GM12873 (cell line): Measurements from ENCODE around the gene HSDL2.
A peak's percentile ranks its signal among the peaks of the same experiment; 100 is the strongest.

Source experiments
- TF ChIP-seq, protein P1 (sequence below): IDR thresholded peaks from 2 replicates; pipeline ENCODE4 v1.5.1; 2012; ENCODE audit warnings: low read depth, mild to moderate bottlenecking, moderate library complexity, low read length, control low read depth; ENCODE audit not compliant: insufficient read depth; ENCODE audit errors: missing control alignments

The HSDL2 gene

GRCh38 chr9:112475318-112475717, 95.4 kb downstream of the HSDL2 start:
- TF ChIP-seq, protein P1, sequence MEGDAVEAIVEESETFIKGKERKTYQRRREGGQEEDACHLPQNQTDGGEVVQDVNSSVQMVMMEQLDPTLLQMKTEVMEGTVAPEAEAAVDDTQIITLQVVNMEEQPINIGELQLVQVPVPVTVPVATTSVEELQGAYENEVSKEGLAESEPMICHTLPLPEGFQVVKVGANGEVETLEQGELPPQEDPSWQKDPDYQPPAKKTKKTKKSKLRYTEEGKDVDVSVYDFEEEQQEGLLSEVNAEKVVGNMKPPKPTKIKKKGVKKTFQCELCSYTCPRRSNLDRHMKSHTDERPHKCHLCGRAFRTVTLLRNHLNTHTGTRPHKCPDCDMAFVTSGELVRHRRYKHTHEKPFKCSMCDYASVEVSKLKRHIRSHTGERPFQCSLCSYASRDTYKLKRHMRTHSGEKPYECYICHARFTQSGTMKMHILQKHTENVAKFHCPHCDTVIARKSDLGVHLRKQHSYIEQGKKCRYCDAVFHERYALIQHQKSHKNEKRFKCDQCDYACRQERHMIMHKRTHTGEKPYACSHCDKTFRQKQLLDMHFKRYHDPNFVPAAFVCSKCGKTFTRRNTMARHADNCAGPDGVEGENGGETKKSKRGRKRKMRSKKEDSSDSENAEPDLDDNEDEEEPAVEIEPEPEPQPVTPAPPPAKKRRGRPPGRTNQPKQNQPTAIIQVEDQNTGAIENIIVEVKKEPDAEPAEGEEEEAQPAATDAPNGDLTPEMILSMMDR, result no peak

DNA sequence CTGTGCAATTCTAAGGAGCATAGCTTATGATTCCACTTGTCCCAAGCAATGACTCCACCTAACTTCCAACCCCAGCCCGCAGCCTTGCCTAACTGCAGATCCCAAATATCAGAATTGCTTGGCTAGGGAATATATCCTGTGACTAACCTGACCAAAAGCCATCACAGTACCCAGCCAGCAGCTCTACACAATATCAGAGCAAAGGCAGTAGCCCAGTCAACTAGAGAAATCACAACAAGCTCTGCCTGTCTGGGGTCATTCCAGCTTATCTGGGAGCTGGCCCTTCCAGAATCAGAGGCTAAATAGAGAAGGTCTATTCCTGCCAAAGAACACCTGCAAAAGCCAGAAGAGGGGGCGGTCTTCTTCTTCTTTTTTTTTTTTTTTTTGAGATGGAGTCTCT, 97.4 kb downstream of the HSDL2 start:
- TF ChIP-seq, protein P1, result no peak

GRCh38 chr9:112479221-112479620, 99.3 kb downstream of the HSDL2 start:
- TF ChIP-seq, protein P1, result no peak

GRCh38 chr9:112484607-112485006, 104.7 kb downstream of the HSDL2 start:
- TF ChIP-seq, protein P1, result no peak

- TF ChIP-seq, protein P1, result no peak
These were observed 105.7 kb downstream of the HSDL2 start for GRCh38 chr9:112485574-112485973.

DNA sequence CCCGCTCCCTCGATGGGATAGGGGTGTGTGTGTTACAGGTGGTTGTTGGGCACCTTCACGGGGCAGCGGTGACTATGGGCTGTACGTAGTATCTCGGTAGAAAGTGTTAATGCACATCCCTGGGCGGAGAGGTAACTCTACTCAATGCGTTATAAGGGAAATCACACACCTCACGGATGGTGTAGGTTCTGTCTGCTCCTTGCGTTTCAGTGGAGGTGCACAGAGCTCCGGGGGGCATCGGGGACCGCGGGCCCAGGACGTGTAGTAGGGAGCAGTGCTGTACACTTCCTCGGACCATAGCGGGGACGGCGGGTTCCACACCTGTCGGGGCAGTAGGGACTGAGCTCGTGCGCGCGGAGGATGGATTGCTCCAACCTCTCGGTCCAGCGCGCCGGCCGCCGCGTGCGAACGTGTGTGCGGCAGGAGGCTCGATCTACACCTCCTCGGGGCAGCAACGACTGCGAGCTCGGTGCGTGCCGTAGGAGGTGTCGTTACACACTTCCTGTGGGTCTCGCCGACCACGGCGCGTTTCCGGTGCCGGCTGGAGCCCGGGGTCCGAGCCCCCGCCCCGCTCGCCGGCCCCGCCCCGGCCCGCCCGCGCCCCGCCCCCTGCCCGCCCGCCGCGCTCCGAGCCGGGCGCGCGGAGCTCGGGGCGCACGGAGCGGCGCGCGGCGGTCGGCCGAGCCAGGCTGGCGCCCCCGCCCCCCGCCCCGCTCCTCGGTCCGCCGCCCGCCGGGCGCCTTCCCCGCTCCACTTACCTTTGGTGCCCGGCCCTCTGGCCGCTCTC, 106.5 kb downstream of the HSDL2 start, which contains the start of gene KIAA1958:
Gene KIAA1958, plus strand, starts transcription at position 607 of the 787 bp plus-strand sequence. CDS start 87,254 bp downstream, outside the sequence.
- TF ChIP-seq, protein P1, result no peak

GRCh38 chr9:112487008-112487798, 107.3 kb downstream of the HSDL2 start:
- TF ChIP-seq, protein P1, result peak; percentile 1
